Right lobe of liver (tissue), 4 donors: ENCODE measurements around the gene MROH7.

Source experiments
- POLR2A ChIP-seq: fragments of 450-650 bp; IDR thresholded peaks from one replicate; pipeline ENCODE4 v1.6.1; 2017; ENCODE audit warnings: antibody characterized with exemption, mild to moderate bottlenecking
- TF ChIP-seq, protein P1 (sequence below), 4 donors: fragments of 200-600 bp in 3 of 4; fragments of 450-650 bp in 1 of 4; IDR thresholded peaks; one replicate each; pipeline versions ENCODE4 v1.5.1 to v1.8.0; 2016 to 2022; ENCODE audit warnings: antibody characterized with exemption in 4 of 4, mild to moderate bottlenecking in 2 of 4
- donor health status: DM: no; HTN: no; CAD: no.
- donor health status: DM: no; HTN: no; CAD: no.
- donor health status: DM: no; HTN: yes; CAD: no.

DNA sequence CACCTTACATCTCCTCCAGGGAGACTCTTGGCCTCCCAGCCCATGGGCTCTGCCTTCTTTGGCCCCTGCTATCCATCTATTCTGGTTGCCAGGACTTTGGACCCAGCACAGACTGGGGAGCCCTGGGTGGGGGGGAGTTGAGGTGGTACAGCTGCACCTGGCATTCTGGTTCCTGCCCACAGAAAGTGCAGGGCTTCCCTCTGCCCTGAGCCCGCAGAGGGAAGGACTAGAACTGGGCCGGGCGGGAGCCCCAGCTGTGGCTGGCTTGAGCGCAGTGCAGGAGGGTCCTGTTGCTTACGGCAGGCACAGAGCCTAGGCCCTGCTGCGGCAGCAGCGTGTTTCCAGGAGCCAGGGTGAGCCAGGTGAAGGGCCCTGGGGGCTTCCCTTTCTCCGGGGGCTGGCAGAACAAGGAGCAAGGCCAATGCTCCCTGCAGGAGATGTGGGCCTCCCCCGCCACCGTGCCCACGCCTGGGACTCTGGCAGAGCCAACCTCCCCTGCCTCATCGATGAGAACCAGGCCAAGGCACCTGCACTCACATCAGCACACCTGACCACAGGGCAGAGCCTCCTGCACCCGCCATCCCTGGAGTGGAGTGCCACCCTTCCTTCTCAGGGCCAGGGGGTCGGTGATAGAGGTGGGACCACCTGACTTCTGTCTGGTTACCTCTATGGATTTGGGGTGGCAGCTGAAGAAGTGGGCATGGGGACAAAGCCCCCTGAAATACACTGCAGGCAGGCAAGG, 106.7 kb downstream of the MROH7 start:
- TF ChIP-seq, protein P1, sequence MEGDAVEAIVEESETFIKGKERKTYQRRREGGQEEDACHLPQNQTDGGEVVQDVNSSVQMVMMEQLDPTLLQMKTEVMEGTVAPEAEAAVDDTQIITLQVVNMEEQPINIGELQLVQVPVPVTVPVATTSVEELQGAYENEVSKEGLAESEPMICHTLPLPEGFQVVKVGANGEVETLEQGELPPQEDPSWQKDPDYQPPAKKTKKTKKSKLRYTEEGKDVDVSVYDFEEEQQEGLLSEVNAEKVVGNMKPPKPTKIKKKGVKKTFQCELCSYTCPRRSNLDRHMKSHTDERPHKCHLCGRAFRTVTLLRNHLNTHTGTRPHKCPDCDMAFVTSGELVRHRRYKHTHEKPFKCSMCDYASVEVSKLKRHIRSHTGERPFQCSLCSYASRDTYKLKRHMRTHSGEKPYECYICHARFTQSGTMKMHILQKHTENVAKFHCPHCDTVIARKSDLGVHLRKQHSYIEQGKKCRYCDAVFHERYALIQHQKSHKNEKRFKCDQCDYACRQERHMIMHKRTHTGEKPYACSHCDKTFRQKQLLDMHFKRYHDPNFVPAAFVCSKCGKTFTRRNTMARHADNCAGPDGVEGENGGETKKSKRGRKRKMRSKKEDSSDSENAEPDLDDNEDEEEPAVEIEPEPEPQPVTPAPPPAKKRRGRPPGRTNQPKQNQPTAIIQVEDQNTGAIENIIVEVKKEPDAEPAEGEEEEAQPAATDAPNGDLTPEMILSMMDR (IDR thresholded peaks at IDR 0.05), result no peak
- no peak for TF ChIP-seq POLR2A
